ACC112 (cell line): ENCODE data around the gene CMTM4.
A peak's percentile ranks its signal among the peaks of the same experiment; 100 is the strongest.

Experiments used
- H2AFZ ChIP-seq: fragments of 200-600 bp; sonication (generic); one replicate; pipeline ENCODE4 v1.6.0; 2017; ENCODE audit warnings: antibody characterized with exemption, low read length; ENCODE audit not compliant: unreplicated experiment
- H3K27ac ChIP-seq: fragments of 200-600 bp; sonication (generic); 2 replicates; pipeline ENCODE4 v1.5.1; 2014; ENCODE audit warnings: low read depth, mild to moderate bottlenecking, antibody characterized with exemption, low read length, moderate library complexity
- H3K27me3 ChIP-seq: fragments of 200-600 bp; sonication (generic); 2 replicates; pipeline ENCODE4 v1.6.1; 2014; ENCODE audit warnings: mild to moderate bottlenecking, antibody characterized with exemption, low read length, moderate library complexity, mixed read lengths; ENCODE audit not compliant: insufficient read depth
- H3K36me3 ChIP-seq: fragments of 200-600 bp; sonication (generic); 2 replicates; pipeline ENCODE4 v1.6.1; 2016; ENCODE audit warnings: mild to moderate bottlenecking, antibody characterized with exemption, low read length, moderate library complexity, mixed read lengths; ENCODE audit not compliant: insufficient read depth
- H3K4me1 ChIP-seq: fragments of 200-600 bp; sonication (generic); one replicate; pipeline ENCODE4 v1.6.1; 2016; ENCODE audit warnings: low read length, mixed read lengths; ENCODE audit not compliant: insufficient read depth, unreplicated experiment, control insufficient read depth
- H3K4me3 ChIP-seq: fragments of 200-600 bp; sonication (generic); 2 replicates; pipeline ENCODE4 v1.5.1; 2014; ENCODE audit warnings: mild to moderate bottlenecking, low read depth, low read length
- H3K79me2 ChIP-seq: fragments of 200-600 bp; sonication (generic); one replicate; pipeline ENCODE4 v1.6.0; 2016; ENCODE audit warnings: low read length; ENCODE audit not compliant: control insufficient read depth, unreplicated experiment, insufficient read depth

Gene CMTM4

DNA sequence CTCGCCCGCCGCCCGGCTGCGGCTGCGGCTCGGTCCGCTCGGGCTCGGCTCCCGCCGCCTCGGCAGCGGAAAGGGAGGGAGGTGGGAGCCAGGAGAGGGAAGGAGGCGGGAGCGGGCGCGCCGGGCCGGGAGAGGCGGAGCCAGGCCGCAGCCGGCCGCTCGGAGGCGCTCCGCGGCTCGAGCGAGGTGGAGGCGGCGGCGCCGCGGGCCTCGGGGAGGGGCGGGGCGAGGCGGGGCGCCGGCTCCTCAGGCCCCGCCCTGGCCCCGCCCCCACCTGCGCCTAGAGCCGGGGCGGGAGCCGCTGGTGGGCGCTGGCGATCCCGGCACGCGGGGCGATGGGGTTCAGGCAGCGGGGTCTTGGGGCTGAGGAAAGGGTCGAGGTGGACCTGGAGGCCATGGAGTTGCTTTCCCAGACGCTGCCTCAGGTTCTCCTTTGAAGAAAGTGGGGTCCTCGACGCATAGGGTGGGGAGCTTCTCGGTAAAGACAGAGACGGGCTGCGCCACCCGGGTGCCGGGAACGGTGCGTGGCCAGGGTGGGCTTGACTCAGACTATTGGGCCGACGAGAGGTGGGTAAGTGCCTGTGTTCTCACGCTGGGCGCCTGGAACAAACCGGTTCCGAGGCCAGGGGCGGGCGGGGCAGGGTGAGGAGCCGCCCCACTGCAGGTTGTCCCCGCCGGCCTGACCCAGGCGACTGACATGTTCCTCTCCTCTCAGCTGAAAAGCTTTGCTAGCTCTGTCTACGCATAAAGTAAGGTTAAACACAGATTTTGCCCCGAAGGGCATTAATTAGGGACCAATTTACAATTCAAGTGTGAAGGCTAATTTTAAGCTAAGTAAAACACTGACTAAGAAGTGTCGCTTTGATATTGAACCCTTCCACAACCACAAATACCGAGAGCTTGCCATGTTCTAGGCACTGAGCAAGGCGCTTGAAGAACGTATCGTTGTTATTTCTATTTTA lies at the start of gene CMTM4:
Gene CMTM4, minus strand, starts transcription at position 75 of the 962 bp plus-strand sequence. CDS start 218 bp downstream, outside the sequence.
- Histone ChIP-seq H3K4me3 (peak within 1 kb of the TSS; percentile 89), H2AFZ (peak within 1 kb of the TSS; percentile 92), H3K36me3 (no peaks in the 10 kb centered on the region), H3K79me2 (peaks cover 12% of the 10 kb centered on the region), H3K27me3 (no peaks in the 10 kb centered on the region), H3K27ac (no peak within 1 kb of the TSS), H3K4me1 (peaks cover 8% of the 10 kb centered on the region)

DNA sequence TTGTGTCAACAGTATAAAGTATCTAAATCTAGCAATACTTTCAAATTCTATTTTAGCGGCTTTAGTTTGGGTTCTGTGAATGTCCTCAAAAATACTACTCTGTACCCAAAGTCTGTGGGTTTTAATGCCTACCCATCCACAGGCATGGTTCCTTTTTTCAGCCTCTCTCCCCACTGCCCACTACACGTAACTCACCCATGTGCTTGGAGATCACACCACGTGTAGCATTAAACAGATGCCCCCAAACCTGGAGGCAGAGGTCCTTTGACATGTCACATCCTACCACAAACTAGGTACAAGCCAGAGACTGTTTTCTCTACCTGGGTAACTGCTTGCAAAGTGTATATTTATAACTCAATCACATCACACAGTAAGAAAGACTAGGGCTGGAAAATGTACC lies 49.5 kb upstream of the CMTM4 start:
- Histone ChIP-seq H2AFZ (no peak overlapping the region), H3K4me3 (no peak overlapping the region), H3K4me1 (peaks cover 31% of the 10 kb centered on the region), H3K36me3 (peaks cover 11% of the 10 kb centered on the region), H3K79me2 (peaks cover 55% of the 10 kb centered on the region), H3K27me3 (no peaks in the 10 kb centered on the region), H3K27ac (no peak overlapping the region)

DNA sequence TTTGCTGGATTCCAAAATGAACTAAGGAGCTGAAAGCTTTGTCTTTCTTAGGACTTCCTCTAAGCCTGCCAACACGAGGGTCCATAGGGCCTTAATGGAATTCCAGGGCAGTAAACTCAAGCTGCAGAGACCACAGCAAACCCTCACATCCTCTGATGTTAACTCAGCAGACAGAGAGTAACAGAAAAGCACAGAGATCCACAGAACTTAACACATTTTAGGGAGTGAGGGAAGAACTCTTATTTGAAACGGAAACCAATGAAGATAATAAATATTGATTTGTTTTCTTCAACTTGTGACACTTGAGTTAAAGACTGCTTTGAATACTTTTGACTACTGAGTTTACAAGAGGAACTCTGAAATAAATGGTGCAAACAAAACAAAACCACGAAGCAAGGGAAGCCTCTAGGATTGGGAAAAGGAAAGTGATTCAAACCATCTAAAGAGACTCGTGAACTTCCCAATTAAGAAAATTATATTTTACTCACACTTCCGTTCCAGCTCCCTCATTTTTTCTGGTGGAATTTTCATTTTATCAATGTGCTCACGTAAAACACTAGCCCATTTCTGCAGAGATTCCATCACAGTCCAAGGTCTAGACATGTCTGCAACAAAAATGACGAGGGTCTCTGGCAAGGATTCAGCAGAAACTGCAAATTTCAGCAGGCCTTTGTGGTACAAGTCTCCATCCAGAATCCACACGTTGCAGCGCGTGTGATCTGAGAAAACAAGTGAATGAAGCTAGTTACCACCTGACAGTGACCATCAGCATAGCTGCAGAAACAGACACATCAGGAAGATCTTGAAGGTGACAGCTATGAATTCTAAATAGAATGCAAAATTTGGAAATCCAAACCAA lies 45.6 kb upstream of the CMTM4 start:
- peak overlapping the region; percentile 74 for H3K27ac ChIP-seq
- H3K79me2 ChIP-seq = peaks cover 51% of the 10 kb centered on the region
- H3K4me1 ChIP-seq = peaks cover 29% of the 10 kb centered on the region
- peak overlapping the region; percentile 19 for H3K4me3 ChIP-seq
- H3K36me3 ChIP-seq = peaks cover 17% of the 10 kb centered on the region
- H2AFZ ChIP-seq = no peak overlapping the region
- H3K27me3 ChIP-seq = no peaks in the 10 kb centered on the region

DNA sequence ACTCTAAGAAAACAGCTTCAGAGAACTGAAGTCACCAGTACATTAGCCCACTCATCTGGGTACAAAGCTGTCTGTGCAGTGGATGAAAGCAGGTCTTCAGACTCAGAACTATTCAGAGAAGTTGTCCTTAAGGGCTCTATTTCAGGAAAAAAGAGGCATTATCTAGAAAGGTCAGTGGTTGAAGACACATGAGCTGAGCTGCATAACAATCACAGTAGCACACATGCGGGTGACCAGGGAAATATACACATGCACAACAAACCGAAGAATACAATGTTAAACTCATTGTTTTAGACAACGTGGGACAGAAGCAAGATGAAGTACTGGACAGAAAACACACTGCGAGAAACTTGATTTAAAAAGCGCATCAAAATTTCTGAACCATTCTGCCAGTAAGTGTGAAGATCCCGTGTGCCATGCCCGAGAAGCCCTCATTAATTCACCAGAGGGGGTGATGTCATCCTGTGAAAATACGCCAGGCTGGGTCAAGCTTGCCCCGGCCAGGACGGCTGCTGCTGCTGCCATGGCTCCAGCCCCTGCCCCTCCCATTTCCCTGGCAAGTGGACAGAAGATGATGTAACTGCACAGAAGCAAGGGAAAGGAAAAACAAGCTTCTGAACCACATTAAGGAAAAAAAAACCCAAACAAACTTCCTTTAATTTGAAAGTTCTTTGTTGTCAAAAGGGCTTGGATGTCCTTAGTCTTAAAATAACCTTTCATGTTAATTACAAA lies 44.8 kb upstream of the CMTM4 start:
- no peaks in the 10 kb centered on the region for H3K27me3 ChIP-seq
- H2AFZ ChIP-seq = no peak overlapping the region
- peak overlapping the region; percentile 74 for H3K27ac ChIP-seq
- peaks cover 15% of the 10 kb centered on the region for H3K36me3 ChIP-seq
- peaks cover 35% of the 10 kb centered on the region for H3K4me1 ChIP-seq
- H3K79me2 ChIP-seq = peaks cover 52% of the 10 kb centered on the region
- H3K4me3 ChIP-seq = peak overlapping the region; percentile 19

DNA sequence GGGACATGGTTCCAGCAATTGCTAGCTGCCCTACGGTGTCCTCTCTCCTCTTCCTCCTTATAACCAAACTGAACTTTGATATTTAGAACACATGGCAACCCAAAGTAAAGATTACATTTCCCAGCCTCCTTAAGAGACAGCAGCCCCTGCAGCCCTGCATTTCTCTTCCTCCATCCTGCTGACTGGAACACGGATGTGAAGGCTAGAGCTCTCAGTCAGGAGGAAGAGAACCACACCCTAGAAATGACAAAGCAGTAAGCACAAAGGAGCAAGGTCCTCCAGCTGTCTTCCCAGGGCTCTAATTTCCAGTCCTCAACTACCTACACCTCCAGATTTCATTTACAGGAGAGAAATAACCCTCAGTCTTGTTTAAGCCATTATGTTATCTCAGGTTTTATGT lies 44.0 kb upstream of the CMTM4 start:
- Histone ChIP-seq H3K36me3 (peaks cover 16% of the 10 kb centered on the region), H3K4me3 (peak overlapping the region; percentile 19; the same call in 1 of the 2 replicates), H3K4me1 (peaks cover 43% of the 10 kb centered on the region), H2AFZ (no peak overlapping the region), H3K79me2 (peaks cover 48% of the 10 kb centered on the region), H3K27ac (peak overlapping the region; percentile 74), H3K27me3 (no peaks in the 10 kb centered on the region)

DNA sequence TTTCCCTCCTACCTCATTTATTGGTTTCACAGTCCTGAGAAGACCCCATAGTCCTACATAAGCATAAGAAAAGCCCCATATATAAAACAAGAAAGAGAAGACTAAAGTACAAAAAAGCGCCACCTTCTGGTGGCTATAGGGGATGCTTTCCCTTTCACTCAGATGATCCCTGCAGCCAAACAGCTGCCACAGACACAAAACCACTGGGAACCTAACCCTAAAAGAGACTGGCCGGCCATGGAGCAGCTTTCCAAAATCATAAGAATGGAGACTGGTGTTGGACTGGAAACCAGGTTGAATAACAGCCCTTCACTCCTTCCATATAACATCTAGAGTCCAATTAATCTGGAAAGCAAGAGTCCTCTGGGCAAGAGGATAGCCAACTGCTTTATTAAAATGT lies 43.5 kb upstream of the CMTM4 start:
- Histone ChIP-seq H3K27me3 (no peaks in the 10 kb centered on the region), H2AFZ (no peak overlapping the region), H3K4me1 (peaks cover 45% of the 10 kb centered on the region), H3K27ac (peak overlapping the region; percentile 74), H3K4me3 (no peak overlapping the region), H3K36me3 (peaks cover 21% of the 10 kb centered on the region), H3K79me2 (peaks cover 48% of the 10 kb centered on the region)

DNA sequence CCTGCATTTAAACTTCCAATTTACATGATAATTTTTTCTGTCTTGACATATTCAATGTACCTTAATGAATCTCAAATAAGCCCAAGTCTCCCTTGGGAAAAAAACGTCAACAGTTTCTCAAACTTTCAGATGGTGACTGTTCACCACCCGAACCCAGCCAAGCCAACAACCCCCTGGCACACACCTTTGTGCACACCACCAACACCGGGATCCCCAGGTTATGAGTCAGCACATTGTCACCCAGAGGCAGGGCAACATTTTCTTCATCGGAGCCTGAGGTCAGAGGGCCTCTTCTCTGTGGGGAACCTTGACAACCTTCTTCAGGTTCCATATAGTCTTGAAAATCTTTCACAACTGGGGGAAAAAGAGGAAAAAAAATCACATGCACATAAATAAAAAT lies 39.3 kb upstream of the CMTM4 start:
- Histone ChIP-seq H2AFZ (no peak overlapping the region), H3K27ac (peak overlapping the region; percentile 52), H3K27me3 (no peaks in the 10 kb centered on the region), H3K79me2 (peaks cover 34% of the 10 kb centered on the region), H3K4me3 (no peak overlapping the region), H3K4me1 (peaks cover 29% of the 10 kb centered on the region), H3K36me3 (peaks cover 46% of the 10 kb centered on the region)

DNA sequence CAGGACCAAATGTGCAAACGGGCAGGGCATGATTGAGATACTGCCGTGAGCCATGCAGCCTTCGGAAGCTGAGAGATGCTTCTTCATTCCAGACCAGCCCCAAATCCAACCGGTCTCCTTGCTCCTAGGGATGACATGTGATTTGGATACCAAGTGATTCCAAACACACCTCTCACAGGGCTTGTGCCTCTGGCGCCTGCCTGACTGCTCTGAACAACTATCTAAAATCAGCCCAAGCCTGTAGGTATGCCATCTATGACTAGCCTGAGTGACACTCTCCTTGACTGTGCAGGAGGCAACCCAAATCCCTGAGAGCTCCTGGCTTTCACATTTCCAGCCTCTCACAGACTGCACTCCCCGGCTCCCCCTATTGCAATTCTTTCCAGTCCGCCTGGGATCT lies 34.6 kb upstream of the CMTM4 start:
- Histone ChIP-seq H3K4me1 (peaks cover 8% of the 10 kb centered on the region), H3K4me3 (no peak overlapping the region), H2AFZ (no peak overlapping the region), H3K27ac (no peak overlapping the region), H3K36me3 (peaks cover 63% of the 10 kb centered on the region), H3K79me2 (no peaks in the 10 kb centered on the region), H3K27me3 (no peaks in the 10 kb centered on the region)

DNA sequence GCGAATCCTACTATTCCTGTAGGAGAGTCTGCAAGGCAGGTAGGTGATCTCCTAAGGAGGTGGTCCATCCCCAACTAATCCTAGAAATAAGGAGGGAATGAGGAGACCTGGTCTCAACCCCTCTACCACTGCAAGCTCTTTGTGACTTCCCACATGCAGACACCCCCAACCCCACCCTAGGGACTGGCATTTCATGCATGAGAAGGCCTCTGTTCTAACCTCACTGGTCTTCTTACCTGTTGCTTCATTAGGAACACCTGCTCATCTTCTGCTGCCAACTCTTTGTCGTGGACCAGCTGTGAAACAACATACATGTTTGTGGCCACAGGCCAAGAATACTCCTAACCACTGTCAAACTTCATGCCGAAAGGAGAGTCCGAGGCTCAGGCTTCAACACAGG lies 32.3 kb upstream of the CMTM4 start:
- Histone ChIP-seq H3K4me1 (no peaks in the 10 kb centered on the region), H2AFZ (no peak overlapping the region), H3K27ac (no peak overlapping the region), H3K4me3 (no peak overlapping the region), H3K36me3 (peaks cover 56% of the 10 kb centered on the region), H3K27me3 (no peaks in the 10 kb centered on the region), H3K79me2 (no peaks in the 10 kb centered on the region)

DNA sequence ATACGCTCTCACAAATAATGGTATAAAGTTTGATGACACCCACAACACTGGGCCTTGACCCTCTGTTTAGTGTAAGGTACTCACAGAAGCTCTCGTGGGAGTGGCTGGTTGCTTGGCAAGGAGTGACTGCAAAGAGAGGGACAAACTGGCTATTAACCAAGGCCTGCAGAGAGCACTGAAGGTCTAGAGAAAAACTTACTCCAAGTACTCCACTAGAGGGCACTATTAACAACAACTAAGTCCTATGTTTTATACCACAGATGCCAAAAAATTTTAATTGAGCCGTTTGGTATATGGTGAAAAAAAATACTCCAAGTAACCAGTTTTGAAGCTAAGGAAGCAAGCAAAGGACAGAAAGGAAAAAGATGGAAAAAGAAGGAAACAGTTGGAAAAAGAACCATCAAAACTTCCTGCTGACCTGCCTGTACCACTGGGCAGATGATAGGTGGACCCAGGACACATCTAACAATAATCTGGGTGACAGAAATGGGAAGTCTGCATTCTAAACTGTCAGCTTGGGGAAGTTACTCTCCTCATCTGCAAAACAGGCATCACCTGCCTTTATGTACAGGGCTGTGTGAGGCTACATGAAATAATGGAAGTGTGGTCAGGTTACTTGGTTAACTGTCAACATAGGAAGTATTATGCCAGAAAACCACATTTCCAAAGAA lies 31.7 kb upstream of the CMTM4 start:
- H2AFZ ChIP-seq = no peak overlapping the region
- no peak overlapping the region for H3K4me3 ChIP-seq
- H3K27ac ChIP-seq = no peak overlapping the region
- H3K27me3 ChIP-seq = no peaks in the 10 kb centered on the region
- peaks cover 58% of the 10 kb centered on the region for H3K36me3 ChIP-seq
- no peaks in the 10 kb centered on the region for H3K4me1 ChIP-seq
- no peaks in the 10 kb centered on the region for H3K79me2 ChIP-seq
